ENCODE measurements around the gene CLEC19A. TPM values are rescaled to one million over a fixed set of nuclear protein-coding genes. Genes with fewer than 3 reads are reported as not detected.

The CLEC19A gene
- total RNA-seq, 1 donor from 2014 or later: not detected

DNA sequence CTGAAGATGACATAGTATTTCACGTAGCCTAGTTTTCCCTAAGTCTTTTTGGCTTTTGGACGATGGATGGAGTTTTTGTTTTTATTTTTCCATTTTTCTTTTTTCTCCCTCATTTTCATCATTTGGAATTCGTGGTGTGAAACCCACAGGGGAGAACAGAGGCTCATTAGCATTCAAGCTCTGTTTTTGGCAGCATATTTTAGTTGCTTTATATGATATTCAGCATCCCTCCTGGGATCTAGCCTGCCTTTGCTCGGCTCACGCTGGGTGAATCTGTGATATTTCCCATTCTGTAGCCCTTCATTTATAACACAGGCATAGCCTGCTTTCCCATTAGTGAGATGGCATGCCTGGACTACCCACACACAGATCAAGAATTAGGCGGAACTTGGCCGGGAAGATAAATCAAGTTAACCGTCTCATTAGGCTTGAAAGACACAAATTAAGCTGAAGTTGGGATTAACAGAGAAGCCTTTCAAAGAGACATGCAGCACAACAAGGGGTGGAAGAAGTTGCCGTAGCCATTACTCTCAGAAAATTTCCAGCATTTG is 20.1 kb upstream of the CLEC19A start:
- H3K9me3 Mint-ChIP-seq: peaks cover 26% of the 10 kb centered on the region
- no peak overlapping the region for H3K27ac Mint-ChIP-seq
- intact Hi-C loops (cut with micrococcal nuclease): no loop called here
- DNase-seq (ENCODE audit: low spot score): no peak
- no peaks in the 10 kb centered on the region for H3K36me3 Mint-ChIP-seq (ENCODE audit: low read depth)
- no peaks in the 10 kb centered on the region for H3K27me3 Mint-ChIP-seq (ENCODE audit: low read depth)
- H3K4me3 Mint-ChIP-seq (ENCODE audit: low read depth): no peak overlapping the region
- no peaks in the 10 kb centered on the region for H3K4me1 Mint-ChIP-seq (ENCODE audit: low read depth)

DNA sequence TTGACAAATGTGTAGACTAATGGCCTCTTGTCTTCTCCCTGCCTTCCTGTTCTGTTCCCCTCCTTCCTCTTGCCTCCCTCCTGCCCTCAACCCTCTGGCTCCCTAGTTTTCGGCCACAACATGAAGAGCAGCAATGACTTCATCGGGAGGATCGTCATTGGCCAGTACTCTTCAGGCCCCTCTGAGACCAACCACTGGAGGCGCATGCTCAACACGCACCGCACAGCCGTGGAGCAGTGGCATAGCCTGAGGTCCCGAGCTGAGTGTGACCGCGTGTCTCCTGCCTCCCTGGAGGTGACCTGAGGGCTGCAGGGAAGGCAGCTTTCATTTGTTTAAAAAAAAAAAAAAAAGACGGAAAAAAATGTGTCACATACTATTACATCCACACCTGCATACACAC is 18.8 kb upstream of the CLEC19A start:
- Mint-ChIP-seq H3K4me1 (ENCODE audit: low read depth) (no peaks in the 10 kb centered on the region), H3K27me3 (ENCODE audit: low read depth) (no peaks in the 10 kb centered on the region), H3K27ac (no peak overlapping the region), H3K9me3 (peaks cover 29% of the 10 kb centered on the region), H3K36me3 (ENCODE audit: low read depth) (no peaks in the 10 kb centered on the region), H3K4me3 (ENCODE audit: low read depth) (no peak overlapping the region)
- DNase-seq (ENCODE audit: low spot score): no peak
- intact Hi-C loops (cut with micrococcal nuclease): loop anchor here (1.0 kb wide), 1 partner anchor 8 kb away; no protein-coding TSS in a partner anchor

DNA sequence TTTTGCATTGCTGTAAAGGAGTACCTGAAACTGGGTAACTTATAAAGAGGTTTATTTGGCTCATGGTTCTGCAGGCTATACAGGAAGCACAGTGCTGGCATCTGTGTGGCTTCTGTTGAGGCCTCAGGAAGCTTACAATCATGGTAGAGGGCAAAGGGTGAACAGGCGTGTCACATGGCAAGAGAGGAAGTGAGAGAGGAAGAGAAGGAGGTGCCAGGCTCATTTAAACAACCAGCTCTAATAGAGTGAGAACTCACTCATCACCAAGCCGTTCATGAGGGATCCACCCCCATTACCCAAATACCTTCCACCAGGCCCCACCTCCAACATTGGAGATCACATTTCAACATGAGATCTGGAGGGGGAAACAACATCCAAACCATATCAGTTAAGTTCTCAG is 16.4 kb upstream of the CLEC19A start:
- H3K27ac Mint-ChIP-seq: no peak overlapping the region
- no peak for DNase-seq (ENCODE audit: low spot score)
- no peak overlapping the region for H3K4me3 Mint-ChIP-seq (ENCODE audit: low read depth)
- no peaks in the 10 kb centered on the region for H3K4me1 Mint-ChIP-seq (ENCODE audit: low read depth)
- intact Hi-C loops (cut with micrococcal nuclease): no loop called here
- H3K36me3 Mint-ChIP-seq (ENCODE audit: low read depth): no peaks in the 10 kb centered on the region
- H3K9me3 Mint-ChIP-seq: peaks cover 29% of the 10 kb centered on the region
- H3K27me3 Mint-ChIP-seq (ENCODE audit: low read depth): peaks cover 2% of the 10 kb centered on the region

DNA sequence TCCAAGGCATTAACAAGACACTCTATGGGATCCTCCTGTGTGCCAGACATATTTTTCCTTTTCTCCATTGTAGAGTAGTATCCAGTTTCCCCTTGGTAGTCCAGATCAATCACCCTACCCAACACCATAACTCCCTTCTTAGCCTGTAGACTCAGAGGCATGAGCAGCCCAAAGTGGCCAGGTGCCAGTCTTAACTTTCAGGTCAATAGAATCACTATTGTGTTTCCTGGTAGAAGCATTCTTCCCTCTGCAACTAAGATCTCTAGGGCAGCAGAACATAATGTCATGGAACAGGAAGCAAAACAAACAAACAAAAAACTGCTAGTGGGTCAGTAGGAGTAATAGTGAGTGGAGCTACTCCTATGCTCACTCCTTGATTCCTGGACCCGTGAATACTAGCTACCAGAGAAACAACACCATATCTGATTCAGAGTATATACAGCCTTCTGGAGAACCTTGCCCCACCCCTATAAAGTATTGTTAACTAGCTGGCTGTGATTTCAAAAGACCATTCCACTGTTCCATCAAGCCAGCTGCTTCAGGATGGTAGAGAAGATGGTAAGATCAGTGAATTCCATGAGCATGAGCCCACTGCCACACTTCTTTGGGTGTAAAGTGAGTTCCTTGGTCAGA is 11.2 kb upstream of the CLEC19A start:
- no peak overlapping the region for H3K27ac Mint-ChIP-seq
- intact Hi-C loops (cut with micrococcal nuclease): no loop called here
- no peak for DNase-seq (ENCODE audit: low spot score)
- peaks cover 5% of the 10 kb centered on the region for H3K27me3 Mint-ChIP-seq (ENCODE audit: low read depth)
- H3K4me1 Mint-ChIP-seq (ENCODE audit: low read depth): no peaks in the 10 kb centered on the region
- H3K4me3 Mint-ChIP-seq (ENCODE audit: low read depth): no peak overlapping the region
- no peaks in the 10 kb centered on the region for H3K36me3 Mint-ChIP-seq (ENCODE audit: low read depth)
- H3K9me3 Mint-ChIP-seq: peaks cover 6% of the 10 kb centered on the region

DNA sequence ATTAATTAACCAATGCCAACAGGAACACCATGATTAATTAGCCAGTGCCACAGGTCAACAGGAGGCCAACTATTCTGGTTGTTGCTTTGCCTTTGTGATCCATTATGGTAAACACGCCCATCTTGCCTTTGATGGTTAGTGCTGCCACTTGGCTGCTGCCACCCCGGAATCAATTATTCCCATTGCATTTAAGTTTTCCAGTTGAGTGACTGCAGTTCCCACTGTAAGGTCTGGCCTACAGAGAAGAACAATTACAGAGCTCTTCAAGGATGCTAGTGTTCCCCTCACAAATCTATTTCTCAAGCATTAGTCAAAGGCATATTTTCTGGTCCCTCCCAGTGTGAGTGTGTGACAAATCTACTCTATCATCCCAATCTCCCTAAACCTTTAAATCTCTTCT is 7.1 kb upstream of the CLEC19A start:
- DNase-seq (ENCODE audit: low spot score): no peak
- H3K27me3 Mint-ChIP-seq (ENCODE audit: low read depth): peaks cover 5% of the 10 kb centered on the region
- H3K9me3 Mint-ChIP-seq: no peaks in the 10 kb centered on the region
- H3K4me1 Mint-ChIP-seq (ENCODE audit: low read depth): no peaks in the 10 kb centered on the region
- no peaks in the 10 kb centered on the region for H3K36me3 Mint-ChIP-seq (ENCODE audit: low read depth)
- H3K4me3 Mint-ChIP-seq (ENCODE audit: low read depth): no peak overlapping the region
- H3K27ac Mint-ChIP-seq: no peak overlapping the region
- intact Hi-C loops (cut with micrococcal nuclease): no loop called here

DNA sequence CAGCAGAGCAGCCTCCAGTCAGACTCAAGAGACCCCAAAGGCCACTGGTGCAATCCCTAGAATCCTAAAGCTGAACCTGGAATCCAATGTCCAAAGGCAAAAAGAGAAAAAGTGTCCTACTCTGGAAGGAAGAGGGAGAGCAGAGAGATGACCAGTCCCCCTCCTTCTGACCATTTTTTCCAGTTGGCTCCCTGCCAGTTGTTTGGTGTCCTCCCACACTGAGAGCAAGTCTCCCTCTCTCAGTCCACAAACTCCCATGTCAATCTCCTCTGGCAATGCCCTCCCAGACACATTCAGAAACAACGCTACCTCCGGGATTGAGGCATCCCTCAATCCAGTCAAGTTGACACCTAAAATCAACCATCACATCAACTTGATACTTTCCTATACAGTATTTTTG is 4.3 kb upstream of the CLEC19A start:
- Mint-ChIP-seq H3K27ac (no peak overlapping the region), H3K4me1 (ENCODE audit: low read depth) (peaks cover 7% of the 10 kb centered on the region), H3K4me3 (ENCODE audit: low read depth) (no peak overlapping the region), H3K9me3 (no peaks in the 10 kb centered on the region), H3K36me3 (ENCODE audit: low read depth) (no peaks in the 10 kb centered on the region), H3K27me3 (ENCODE audit: low read depth) (peaks cover 2% of the 10 kb centered on the region)
- intact Hi-C loops (cut with micrococcal nuclease): no loop called here
- DNase-seq (ENCODE audit: low spot score): no peak

DNA sequence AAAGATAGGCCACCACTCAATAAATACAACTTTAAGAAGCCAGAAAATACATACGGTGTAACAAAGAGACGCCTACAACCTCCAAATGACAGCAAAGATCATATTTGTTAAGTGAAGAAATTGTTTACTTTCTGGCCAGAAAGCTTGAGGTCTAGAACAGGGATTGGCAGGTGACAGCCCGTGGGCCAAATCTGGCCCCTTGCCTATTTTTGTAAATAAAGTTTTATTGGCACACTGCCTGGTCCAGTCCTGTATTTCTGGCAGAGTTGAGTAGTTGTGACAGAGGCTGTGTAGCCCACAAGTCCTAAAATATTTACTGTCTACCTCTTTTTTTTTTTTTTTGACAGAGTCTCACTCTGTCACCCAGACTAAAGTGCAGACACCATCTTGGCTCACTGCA is 3.4 kb upstream of the CLEC19A start:
- peaks cover 1% of the 10 kb centered on the region for H3K27me3 Mint-ChIP-seq (ENCODE audit: low read depth)
- H3K9me3 Mint-ChIP-seq: no peaks in the 10 kb centered on the region
- DNase-seq (ENCODE audit: low spot score): no peak
- H3K36me3 Mint-ChIP-seq (ENCODE audit: low read depth): no peaks in the 10 kb centered on the region
- no peak overlapping the region for H3K27ac Mint-ChIP-seq
- peaks cover 7% of the 10 kb centered on the region for H3K4me1 Mint-ChIP-seq (ENCODE audit: low read depth)
- no peak overlapping the region for H3K4me3 Mint-ChIP-seq (ENCODE audit: low read depth)
- intact Hi-C loops (cut with micrococcal nuclease): no loop called here

DNA sequence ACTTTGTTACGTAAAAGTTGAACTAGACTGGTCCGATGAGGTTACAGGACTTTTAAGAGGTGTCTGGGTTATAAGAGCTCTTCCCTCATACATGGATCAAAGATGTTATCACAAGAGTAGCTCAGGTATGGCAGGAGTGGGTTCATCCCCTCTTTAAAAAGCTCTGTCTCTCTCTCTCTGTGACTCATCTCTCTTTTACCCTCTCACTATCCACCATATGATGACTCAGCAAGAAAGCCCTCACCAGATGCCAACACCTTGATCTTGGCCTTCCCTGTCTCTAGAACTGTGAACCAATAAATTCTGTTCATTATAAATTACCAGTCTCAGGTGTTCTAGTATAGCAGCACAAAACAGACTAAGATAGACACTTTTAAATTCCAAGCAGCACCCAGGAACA is 1.9 kb upstream of the CLEC19A start:
- H3K4me1 Mint-ChIP-seq (ENCODE audit: low read depth): peaks cover 7% of the 10 kb centered on the region
- peaks cover 1% of the 10 kb centered on the region for H3K27me3 Mint-ChIP-seq (ENCODE audit: low read depth)
- no peaks in the 10 kb centered on the region for H3K36me3 Mint-ChIP-seq (ENCODE audit: low read depth)
- intact Hi-C loops (cut with micrococcal nuclease): no loop called here
- H3K27ac Mint-ChIP-seq: no peak overlapping the region
- no peak for DNase-seq (ENCODE audit: low spot score)
- H3K4me3 Mint-ChIP-seq (ENCODE audit: low read depth): no peak overlapping the region
- H3K9me3 Mint-ChIP-seq: no peaks in the 10 kb centered on the region

DNA sequence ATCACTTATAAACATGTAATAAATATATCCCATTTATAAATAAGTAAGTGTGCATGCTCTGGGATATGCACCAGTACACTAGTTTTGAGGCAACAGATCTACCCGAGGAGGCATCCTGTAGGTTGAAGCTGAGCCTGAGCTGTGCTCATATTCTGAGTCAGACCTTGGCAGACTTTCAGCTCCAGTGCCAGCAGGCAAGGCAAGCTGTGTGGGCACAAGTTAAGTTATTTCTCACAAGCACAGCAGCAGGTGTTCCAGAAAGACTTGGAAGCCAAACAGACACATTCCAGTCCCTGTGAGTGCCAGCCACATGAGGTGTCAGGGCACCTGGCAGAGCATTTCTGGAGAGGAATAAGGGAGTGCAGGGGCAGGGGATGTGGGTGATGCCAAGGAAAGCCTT is 1.3 kb upstream of the CLEC19A start:
- Mint-ChIP-seq H3K9me3 (no peaks in the 10 kb centered on the region), H3K27ac (no peak overlapping the region), H3K27me3 (ENCODE audit: low read depth) (peaks cover 1% of the 10 kb centered on the region), H3K36me3 (ENCODE audit: low read depth) (no peaks in the 10 kb centered on the region), H3K4me1 (ENCODE audit: low read depth) (peaks cover 7% of the 10 kb centered on the region), H3K4me3 (ENCODE audit: low read depth) (no peak overlapping the region)
- no peak for DNase-seq (ENCODE audit: low spot score)
- intact Hi-C loops (cut with micrococcal nuclease): no loop called here

DNA sequence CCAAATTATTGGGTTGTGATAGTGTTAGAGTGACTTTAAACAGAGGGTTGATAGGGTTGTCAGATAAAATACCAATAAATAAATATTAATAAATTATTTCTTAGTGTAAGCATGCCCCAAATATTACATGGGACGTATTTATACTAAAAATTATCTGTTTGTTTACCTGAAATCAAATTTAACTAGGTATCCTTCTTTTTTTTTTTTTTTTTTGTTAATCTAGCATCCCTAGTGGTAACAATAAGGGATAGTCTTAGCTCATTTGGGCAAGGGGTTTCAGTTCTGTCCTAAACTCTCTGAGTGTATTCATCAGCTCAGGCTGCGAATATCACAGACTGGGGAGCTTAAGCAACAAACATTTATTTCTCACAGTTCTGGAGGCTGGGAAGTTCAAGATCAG is 1.3 kb downstream of the CLEC19A start:
- no peaks in the 10 kb centered on the region for H3K36me3 Mint-ChIP-seq (ENCODE audit: low read depth)
- peaks cover 1% of the 10 kb centered on the region for H3K27me3 Mint-ChIP-seq (ENCODE audit: low read depth)
- intact Hi-C loops (cut with micrococcal nuclease): no loop called here
- peaks cover 8% of the 10 kb centered on the region for H3K4me1 Mint-ChIP-seq (ENCODE audit: low read depth)
- DNase-seq (ENCODE audit: low spot score): no peak
- no peak overlapping the region for H3K27ac Mint-ChIP-seq
- H3K4me3 Mint-ChIP-seq (ENCODE audit: low read depth): no peak overlapping the region
- no peaks in the 10 kb centered on the region for H3K9me3 Mint-ChIP-seq

DNA sequence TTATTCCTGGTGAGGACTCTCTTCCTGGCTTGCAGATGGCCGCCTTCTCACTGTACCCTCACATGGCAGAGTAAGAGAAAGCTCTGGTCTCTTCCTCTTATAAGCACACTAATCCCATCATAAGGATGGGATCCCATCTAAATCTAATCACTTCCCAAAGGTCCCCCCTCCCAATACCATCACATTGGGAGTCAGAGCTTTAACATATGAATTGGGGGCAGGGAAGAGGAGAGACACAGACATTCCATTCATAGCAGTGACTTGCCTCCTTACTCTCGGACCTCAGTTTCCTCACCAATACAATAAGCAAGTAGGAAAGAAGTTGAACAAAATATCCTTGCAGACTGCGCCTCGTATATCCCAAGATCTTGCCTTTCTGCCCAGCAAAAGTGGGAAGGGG is 1.7 kb downstream of the CLEC19A start:
- peaks cover 1% of the 10 kb centered on the region for H3K27me3 Mint-ChIP-seq (ENCODE audit: low read depth)
- H3K36me3 Mint-ChIP-seq (ENCODE audit: low read depth): no peaks in the 10 kb centered on the region
- no peak overlapping the region for H3K4me3 Mint-ChIP-seq (ENCODE audit: low read depth)
- no peak for DNase-seq (ENCODE audit: low spot score)
- no peaks in the 10 kb centered on the region for H3K9me3 Mint-ChIP-seq
- H3K4me1 Mint-ChIP-seq (ENCODE audit: low read depth): peaks cover 8% of the 10 kb centered on the region
- intact Hi-C loops (cut with micrococcal nuclease): no loop called here
- no peak overlapping the region for H3K27ac Mint-ChIP-seq

DNA sequence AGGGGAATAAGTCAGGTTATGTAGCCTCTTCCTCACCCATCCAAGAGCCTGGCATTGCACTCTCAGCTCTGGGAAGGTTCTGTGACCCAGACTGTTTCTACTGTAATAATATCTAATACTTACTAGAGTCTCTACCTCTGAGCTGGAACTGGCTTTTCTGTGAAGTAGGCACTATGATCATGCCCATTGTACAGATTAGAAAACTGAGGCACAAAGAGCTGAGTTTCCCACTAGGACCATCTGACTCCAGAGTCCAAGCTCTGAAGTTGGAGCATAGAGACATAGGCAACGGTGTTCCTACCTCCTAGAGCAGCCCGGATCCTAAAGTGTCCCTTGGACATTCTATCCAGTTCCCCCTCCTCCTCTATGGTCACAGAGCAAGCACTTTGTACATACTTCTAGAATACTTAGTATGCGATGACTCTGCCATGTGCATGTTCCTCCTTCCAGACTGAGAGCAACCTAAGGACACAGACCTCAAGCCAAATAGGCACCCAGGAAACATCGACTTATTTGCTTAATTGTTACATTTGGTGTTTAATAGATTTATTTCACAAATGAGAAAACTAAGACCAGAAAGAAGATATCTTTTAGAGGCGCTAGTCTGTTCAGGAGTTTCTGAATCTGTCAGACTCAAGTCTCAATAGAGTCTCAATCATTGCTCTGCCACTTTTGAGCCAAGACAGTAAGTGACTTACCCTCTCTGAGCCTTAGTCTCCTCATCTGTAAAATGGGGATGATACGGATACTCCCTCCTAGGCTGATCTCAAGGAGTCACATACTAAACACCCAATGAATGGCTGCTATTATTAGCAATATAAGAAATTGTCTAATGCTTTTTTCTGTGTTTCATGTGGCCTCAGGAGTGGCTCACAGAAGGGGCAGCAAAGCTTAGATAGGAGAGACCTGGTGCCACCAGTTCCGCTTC is 3.6 kb downstream of the CLEC19A start:
- Mint-ChIP-seq H3K4me1 (ENCODE audit: low read depth) (peaks cover 13% of the 10 kb centered on the region), H3K4me3 (ENCODE audit: low read depth) (no peak overlapping the region), H3K27ac (no peak overlapping the region), H3K9me3 (peaks cover under 1% of the 10 kb centered on the region), H3K36me3 (ENCODE audit: low read depth) (no peaks in the 10 kb centered on the region), H3K27me3 (ENCODE audit: low read depth) (peaks cover 1% of the 10 kb centered on the region)
- no peak for DNase-seq (ENCODE audit: low spot score)
- intact Hi-C loops (cut with micrococcal nuclease): no loop called here
